BE2C (cell line): ENCODE results near the gene SYNDIG1.

ENCODE experiments used
- DNase-seq: peaks from one replicate; pipeline ENCODE4 v3.0.0-alpha.2; 2020
- H3K27me3 ChIP-seq: fragments of 250-450 bp; sonication (Bioruptor Pico); 2 replicates; pipeline ENCODE4 v1.5.1; 2020; ENCODE audit warnings: mild to moderate bottlenecking
- H3K36me3 ChIP-seq: fragments of 250-450 bp; sonication (Bioruptor Pico); 2 replicates; pipeline ENCODE4 v1.5.1; 2020; ENCODE audit warnings: mild to moderate bottlenecking
- H3K4me1 ChIP-seq: fragments of 250-450 bp; sonication (Bioruptor Pico); 2 replicates; pipeline ENCODE4 v1.5.1; 2020
- H3K4me3 ChIP-seq: 2 replicates; pipeline ENCODE4 v1.5.1; 2011; ENCODE audit warnings: low read depth, low read length
- H3K9me3 ChIP-seq: fragments of 250-450 bp; sonication (Bioruptor Pico); 2 replicates; pipeline ENCODE4 v1.5.1; 2020
- TF ChIP-seq, protein P1 (sequence below): IDR thresholded peaks from 2 replicates; pipeline ENCODE4 v1.5.1; 2012; ENCODE audit warnings: mild to moderate bottlenecking, low read depth, low read length

Gene SYNDIG1

DNA sequence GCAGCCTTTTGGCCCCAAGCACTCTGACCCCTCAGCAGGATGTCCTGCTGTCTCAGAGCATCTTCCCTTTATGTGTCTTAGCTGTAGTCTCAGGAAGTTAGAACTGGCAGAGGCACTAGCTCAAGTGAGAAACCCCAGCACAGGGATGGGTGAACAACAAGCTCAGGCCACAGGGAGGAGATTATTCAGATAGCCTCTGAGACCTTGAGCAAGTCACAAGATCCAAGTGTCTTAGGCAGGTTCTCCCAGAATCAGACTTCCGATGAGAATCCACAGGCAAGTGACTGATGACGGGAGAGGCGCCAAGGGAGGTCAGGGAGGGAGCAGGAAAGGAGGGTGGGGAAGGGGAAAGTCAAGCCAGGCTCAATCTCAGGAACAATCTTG, 13.0 kb upstream of the SYNDIG1 start:
- DNase-seq, result no peak
- peaks cover 8% of the 10 kb centered on the region; the same call in 1 of the 2 replicates for H3K27me3 ChIP-seq
- H3K4me1 ChIP-seq, result no peaks in the 10 kb centered on the region
- no peaks in the 10 kb centered on the region for H3K36me3 ChIP-seq
- no peak overlapping the region for H3K4me3 ChIP-seq
- TF ChIP-seq, protein P1, sequence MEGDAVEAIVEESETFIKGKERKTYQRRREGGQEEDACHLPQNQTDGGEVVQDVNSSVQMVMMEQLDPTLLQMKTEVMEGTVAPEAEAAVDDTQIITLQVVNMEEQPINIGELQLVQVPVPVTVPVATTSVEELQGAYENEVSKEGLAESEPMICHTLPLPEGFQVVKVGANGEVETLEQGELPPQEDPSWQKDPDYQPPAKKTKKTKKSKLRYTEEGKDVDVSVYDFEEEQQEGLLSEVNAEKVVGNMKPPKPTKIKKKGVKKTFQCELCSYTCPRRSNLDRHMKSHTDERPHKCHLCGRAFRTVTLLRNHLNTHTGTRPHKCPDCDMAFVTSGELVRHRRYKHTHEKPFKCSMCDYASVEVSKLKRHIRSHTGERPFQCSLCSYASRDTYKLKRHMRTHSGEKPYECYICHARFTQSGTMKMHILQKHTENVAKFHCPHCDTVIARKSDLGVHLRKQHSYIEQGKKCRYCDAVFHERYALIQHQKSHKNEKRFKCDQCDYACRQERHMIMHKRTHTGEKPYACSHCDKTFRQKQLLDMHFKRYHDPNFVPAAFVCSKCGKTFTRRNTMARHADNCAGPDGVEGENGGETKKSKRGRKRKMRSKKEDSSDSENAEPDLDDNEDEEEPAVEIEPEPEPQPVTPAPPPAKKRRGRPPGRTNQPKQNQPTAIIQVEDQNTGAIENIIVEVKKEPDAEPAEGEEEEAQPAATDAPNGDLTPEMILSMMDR, result no peak
- no peaks in the 10 kb centered on the region for H3K9me3 ChIP-seq

DNA sequence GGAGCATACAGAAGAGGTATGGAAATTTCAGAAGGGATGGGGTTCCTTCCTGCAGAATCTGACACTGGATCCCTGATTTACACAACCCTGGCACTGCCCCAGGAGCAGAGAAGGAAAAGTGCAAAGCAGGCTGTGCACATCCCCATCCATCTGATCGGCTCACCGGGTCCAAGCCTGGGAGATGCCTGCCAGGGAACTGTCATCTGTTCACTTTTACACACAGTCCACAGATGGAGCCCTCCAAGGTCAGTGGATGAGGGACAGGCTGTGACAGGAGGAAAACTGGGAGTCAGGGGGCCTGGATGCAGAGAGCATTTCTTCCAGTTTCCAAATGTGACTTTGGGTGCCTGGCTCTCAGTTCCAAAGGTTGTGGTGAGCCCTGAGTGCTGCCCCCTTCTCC, 11.0 kb upstream of the SYNDIG1 start:
- H3K27me3 ChIP-seq, result peaks cover 8% of the 10 kb centered on the region; the same call in 1 of the 2 replicates
- DNase-seq, result no peak

DNA sequence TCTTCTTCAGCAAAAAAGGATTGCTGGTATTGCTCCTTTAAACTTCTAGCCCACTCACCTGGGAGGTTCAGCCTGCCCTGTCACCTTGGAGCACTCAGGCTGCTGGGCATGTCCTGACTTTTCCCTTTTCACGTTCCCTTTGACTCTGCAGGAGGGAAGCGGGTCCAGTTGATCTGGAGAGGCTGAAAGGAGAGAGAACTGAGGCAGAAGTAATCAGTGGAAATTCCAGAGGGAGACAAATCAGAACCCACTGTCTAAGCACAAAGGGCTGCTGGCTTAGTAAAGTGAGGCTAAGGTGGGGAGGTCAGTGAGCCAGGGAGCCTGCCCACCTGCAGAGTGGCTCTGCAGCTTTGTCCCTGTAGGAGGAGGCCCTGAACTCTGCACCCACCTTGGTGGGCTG, 9.7 kb upstream of the SYNDIG1 start:
- Histone ChIP-seq H3K4me3 (no peak overlapping the region), H3K36me3 (no peaks in the 10 kb centered on the region), H3K4me1 (no peaks in the 10 kb centered on the region), H3K9me3 (no peaks in the 10 kb centered on the region), H3K27me3 (peaks cover 8% of the 10 kb centered on the region; the same call in 1 of the 2 replicates)
- DNase-seq, result no peak
- TF ChIP-seq, protein P1, result no peak

More for the DNA sequence above, 11.0 kb upstream of the SYNDIG1 start:
- no peaks in the 10 kb centered on the region for H3K9me3 ChIP-seq
- H3K4me1 ChIP-seq, result no peaks in the 10 kb centered on the region
- no peaks in the 10 kb centered on the region for H3K36me3 ChIP-seq
- no peak overlapping the region for H3K4me3 ChIP-seq
- TF ChIP-seq, protein P1, result no peak

DNA sequence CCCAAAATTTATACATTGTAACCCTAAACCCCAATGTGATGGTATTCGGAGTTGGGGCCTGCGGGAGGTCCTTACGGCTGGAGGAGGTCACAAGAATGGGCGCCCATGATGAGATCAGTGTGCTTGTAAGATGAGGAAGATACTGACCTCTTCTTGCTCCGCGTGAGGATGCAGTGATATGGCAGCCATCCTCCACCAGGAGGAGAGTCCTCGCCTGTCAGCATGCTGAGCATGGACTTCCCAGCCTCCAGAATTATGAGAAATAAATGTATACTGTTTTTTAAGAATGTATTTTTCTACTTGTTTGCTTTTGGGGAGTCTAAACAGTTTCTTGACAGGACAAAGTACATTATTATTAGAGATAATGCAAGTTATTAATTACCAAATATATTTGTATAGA, 8.7 kb upstream of the SYNDIG1 start:
- no peaks in the 10 kb centered on the region for H3K9me3 ChIP-seq
- H3K27me3 ChIP-seq, result peaks cover 5% of the 10 kb centered on the region; the same call in 1 of the 2 replicates
- no peaks in the 10 kb centered on the region for H3K36me3 ChIP-seq
- no peak overlapping the region for H3K4me3 ChIP-seq
- no peaks in the 10 kb centered on the region for H3K4me1 ChIP-seq
- TF ChIP-seq, protein P1, result no peak
- DNase-seq, result no peak

DNA sequence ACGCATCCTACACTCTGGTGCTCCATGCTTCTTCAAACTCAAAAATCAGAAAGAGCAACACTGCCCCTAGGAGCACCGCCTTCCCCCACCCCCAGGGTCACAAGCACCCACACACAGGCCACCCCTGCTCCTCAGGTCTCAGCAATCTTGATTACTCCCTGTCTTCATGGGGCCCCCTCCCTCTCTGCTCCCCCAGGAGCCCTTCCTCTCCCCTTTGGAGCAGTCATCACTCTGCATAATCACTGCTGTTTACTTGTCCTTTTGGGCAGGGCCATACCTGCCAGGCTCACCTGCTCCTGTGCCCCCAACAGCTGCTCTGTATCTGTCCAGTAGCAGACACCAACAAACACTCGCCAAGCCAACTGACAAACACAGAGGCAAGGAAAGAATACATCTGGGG, 7.6 kb upstream of the SYNDIG1 start:
- Histone ChIP-seq H3K36me3 (no peaks in the 10 kb centered on the region), H3K9me3 (no peaks in the 10 kb centered on the region), H3K4me1 (no peaks in the 10 kb centered on the region), H3K4me3 (no peak overlapping the region), H3K27me3 (peaks cover 5% of the 10 kb centered on the region; the same call in 1 of the 2 replicates)
- TF ChIP-seq, protein P1, result no peak
- DNase-seq, result no peak

DNA sequence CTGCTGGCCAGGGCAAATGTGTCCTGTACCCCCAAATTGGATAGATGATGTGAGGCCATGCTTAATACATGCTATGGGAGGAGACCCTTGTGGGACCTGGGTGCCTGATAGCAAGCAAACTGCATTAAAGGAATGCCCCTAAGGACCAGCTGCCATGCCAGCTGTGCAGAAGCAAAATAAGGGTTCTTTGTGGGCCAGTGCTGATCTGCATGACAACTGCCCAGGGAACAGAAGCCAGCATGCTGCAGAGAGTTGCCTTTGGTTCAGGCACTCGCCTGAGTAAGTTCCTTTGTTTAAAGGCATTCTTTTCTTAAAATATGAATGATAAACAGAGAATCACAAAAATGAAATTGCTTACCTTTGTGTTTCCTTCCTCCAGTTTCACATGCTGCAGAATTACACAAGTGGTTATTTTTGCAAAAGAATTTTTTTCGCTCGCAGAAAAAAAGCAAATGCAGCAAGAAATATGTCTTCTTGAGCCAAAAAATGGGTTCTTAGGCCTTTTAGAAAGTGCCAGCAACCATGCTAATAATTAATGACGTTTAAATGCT, 6.9 kb upstream of the SYNDIG1 start:
- Histone ChIP-seq H3K4me3 (no peak overlapping the region), H3K36me3 (no peaks in the 10 kb centered on the region), H3K27me3 (peaks cover 8% of the 10 kb centered on the region; the same call in 1 of the 2 replicates), H3K9me3 (no peaks in the 10 kb centered on the region), H3K4me1 (no peaks in the 10 kb centered on the region)
- DNase-seq, result no peak
- TF ChIP-seq, protein P1, result no peak
